ENCODE measurements around the gene LINC01488.

LINC01488 gene

GRCh38 chr11:69533296-69534165 is 52.1 kb downstream of the LINC01488 start:
- DNase-seq = no peak

DNA sequence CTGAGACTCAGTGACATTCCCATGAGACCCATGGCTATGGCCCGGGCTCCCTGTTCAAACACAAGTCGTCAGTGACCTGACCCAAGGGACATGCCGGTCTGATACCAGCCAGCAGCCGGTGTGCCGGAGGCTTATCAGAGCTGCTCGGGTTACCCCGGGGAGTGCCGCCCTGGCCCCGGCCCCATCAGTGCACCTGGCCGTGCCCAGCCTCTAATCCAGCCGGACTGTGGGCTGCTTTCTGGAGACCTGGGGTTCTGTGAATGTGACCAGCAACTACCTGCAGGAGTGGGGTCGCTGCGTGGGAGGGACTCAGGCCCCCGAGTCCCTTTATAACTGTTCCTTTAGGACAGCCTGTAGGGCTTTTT is 52.7 kb downstream of the LINC01488 start:
- no peak for DNase-seq

DNA sequence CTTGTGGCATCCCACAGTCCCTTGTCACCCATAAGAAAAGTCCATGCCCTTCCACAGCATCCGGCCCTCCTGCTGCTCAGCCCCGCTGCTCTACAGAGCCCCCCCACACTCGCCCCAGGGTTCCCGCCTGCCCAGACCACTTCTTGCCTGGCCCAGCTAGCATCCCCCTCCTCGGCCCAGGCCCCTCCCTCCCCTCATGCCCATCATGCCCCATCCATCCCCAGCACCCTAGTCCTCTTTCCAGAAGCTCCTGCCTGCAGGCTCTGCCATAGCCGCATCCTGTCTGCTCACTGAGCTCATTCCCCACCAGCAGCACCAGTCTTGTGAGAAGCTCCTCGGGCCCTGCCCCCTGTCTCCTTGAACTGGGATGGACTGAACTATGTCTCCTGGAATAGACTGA is 54.4 kb downstream of the LINC01488 start:
- no peak for DNase-seq

DNA sequence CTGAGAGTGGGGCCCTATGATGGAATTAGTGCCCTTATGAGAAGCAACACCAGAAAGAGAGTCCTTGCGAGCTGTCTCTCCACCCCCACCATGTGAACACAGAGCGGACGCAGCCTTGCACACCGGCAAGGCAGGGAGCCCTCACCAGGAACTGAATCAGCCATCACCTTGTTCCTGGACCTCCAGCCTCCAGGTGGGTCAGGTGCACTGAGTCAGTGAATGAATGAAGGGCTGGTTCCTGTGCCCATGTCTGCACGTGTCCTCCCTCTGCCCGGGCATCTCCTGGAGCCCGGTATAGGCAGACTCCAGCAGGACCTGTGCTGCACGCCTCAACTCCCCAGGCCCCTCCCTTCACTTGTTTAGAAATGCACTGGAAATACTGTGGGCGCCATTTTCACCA is 54.9 kb downstream of the LINC01488 start:
- no peak for DNase-seq

GRCh38 chr11:69537126-69537525 is 55.7 kb downstream of the LINC01488 start:
- no peak for DNase-seq

DNA sequence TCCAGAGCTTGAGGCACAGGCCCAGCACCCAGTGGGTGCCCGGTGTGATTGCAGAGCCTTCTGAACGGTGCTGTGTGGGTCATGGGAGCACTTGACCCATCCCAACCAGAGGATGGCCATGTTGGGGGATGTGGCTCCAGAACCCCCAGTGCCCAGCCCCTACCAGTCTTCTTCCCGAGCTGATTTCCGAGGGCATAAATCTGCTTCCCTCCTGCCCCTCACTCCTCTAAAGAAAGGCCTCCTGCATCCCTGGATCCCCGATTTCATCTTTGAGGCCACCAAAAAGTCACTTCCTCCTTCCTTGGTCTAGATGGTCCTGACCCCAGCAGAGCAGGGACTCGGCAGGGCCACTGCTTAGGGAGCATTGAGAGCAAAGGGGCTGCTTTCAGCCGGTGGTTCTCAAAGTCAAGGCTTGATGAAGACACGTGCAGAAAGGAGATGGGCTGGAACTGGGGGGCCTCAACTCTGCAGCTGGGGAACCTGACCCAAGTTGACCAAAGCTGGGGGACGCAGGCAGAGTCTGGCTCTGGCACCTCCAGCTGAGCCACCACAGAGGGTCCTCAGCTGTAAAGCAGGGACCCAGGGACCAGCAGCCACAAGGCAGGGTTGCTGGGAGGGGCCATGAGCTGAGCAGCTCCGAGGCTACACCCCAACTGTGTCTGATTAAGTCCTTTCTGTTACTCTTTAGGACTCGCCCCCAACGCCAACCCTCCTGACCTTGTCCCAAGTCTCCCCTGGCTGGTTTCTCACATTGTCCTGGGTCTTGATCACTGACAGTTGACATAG is 56.6 kb downstream of the LINC01488 start:
- DNase-seq = no peak

- no peak for DNase-seq
Measured at GRCh38 chr11:69538854-69539253, 57.4 kb downstream of the LINC01488 start.

DNA sequence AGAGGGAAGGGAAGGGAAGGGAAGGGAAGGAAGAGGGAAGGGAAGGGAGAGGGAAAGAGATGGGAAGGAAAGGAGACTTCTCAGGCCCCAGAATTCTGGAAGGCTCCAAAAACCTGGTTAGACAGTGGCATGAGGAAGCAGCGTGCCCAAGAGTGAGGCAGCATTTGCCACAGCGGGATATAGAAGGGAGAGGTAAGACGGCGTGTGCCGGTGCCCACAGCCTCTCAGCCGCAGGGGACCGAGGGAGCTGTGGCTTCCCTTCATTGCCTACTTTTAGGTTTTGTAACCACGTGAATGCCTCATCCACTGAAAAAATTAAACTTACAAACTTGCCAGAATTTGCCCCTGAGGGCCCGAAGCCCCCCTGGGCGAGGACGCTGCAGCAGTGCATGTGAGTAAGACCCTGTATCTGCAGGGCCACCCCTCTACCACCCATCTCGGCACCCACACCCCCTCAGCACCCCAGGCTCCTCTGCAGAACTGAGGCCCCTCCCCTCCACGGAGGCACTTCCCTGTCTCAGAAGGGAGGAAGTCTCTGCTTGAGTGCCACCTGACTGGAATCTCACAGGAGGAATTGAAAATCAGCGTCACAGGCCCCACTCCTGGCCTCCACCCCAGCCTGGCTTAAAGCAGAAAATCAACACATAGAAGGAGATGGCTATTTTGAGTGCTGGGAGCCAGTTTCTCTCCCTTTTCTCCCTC is 58.1 kb downstream of the LINC01488 start:
- no peak for DNase-seq

DNA sequence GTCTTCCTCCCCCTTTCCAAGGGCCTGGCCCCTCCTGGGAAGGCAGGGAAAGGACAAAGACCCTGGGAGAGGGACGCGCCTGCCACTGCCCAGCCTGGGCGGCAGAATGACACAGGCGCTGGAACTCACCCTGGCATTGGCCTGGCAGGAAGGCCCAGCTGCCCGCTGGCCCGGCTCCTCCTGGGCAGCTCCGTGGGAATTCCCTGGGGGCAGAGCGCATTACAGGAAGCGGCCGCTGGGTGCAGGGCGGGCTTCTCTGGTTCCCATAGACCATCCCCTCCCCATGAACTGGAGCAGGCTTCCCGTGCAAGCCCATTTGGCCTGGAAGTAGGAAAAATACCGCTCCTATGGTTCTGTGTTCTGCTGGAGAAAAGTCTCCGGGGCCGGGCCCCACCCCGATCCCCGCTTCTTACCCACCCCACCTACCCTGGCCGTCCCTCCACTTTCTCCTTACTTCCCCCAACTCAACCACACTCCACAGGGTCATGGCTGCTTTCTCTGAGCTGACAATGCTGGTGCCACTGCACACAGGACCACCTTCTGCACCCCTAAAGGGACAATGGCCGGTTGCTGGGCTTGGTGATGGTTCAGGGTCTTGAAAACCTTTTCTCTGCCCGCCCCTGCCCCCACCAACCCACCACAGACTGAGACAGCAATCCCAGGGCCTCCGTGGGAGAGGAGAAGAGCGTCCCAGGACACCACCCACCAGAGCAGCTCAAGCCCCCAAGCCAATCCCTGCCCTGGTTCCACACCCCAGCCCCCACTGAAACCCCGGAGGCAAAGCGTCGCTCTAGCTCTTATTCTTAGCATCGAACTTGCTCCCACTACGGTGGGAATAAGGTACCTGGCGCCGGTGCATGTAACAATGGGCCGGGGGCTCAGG is 58.9 kb downstream of the LINC01488 start:
- DNase-seq = no peak

DNA sequence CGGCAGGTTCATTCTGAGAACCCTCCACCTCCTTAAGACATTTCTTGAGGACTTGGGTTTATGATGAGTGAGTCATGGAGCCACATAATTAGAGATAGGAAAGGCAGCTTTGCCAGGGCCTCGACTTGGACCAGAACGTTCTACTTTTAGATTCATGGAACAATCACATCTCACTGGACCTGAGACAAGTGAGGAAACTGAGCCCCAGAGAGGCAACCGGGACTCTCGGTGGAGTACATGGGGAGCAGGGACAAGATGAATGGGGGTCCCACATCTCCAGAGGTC is 59.5 kb downstream of the LINC01488 start:
- no peak for DNase-seq

DNA sequence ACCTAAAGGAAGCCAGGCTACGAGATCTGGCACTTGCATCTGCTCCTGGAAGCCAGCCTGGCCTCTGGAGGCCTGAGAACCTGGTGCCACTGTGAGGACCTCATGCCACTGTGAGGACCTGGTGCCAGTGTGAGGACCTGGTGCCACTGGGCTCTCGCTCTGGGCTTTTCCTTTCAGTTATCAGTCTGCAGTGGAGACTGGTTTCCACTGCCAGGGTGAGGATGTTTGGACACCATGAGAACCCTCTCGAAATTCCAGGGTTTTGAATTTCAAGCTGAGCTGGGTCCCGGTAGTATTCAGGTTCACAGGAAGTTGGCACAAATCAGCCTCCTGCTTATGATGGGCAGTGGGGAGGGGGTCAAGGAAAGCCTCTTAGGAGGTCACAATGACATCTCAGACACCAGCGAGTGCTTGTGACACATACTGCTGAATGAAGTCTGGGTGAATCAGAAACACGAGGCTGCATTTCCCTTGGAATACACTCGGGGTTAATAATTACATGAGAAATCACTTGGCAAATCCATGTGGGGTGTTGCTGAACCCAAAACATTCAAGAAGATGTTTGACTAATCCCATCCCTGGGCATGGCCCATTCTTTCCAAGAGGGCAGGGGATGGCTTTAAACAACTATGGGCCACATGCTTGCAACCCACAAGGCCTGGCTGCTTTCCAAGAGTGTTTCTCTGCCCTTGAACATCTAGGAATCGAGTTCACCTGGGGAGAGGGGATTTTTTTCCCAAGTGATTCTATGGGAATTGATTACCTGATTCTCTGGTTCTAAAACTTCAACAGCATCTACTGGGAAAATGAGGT is 60.2 kb downstream of the LINC01488 start:
- no peak for DNase-seq

DNA sequence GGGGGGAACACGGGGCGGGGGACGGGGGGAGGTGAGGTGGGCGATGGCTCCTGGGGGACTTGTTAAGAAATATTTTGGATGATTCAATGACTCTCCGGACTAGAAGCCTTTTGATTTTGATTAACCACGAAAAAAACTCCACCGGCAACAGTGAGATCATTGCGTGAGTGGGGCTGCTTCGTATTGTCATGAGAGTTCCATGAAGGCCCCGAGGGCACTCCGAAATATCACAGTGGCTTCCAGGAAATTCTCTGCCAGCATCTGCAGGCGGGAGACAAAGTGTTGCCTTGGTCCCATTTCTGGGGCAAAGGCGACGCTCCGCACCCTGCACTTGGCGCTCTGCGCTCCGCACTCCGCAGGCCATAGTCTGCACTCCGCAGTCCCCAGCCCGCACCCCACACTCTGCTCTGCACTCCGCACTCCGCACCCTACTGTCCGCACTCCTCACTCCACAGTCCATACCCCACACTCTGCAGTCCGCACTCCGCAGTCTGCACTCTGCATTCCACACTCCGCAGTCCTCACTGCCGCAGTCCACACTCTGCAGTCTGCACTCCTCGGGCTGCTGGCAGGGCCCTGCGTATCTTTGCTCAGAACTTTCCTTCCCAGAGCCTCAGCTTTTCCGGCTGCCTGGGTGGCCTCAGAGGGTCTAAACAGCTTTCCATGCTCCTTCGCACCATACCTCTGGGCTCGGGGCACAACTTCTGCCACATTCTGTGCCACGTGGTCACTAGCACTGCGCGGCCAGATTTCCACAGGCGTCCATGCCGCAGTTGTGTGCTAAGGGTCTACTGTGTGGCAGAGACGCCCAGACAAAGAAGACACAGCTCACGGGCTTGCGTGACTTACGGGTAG is 61.1 kb downstream of the LINC01488 start:
- DNase-seq = no peak

All from activated CD4-positive, alpha-beta T cell treated with anti-CD3 and anti-CD28 coated beads, Interleukin-10, Interleukin-2, amounts not matched to agents 100 ng/mL and 50 ng/mL, durations not matched to agents 16 hours and 8 hours (primary cell).